ENCODE results near the gene MACROD2. TPM values are rescaled to one million over a fixed set of nuclear protein-coding genes. Genes with fewer than 3 reads are reported as not detected.

The MACROD2 gene
- total RNA-seq, 1 experiment from 2014 or later: 1.4 TPM

DNA sequence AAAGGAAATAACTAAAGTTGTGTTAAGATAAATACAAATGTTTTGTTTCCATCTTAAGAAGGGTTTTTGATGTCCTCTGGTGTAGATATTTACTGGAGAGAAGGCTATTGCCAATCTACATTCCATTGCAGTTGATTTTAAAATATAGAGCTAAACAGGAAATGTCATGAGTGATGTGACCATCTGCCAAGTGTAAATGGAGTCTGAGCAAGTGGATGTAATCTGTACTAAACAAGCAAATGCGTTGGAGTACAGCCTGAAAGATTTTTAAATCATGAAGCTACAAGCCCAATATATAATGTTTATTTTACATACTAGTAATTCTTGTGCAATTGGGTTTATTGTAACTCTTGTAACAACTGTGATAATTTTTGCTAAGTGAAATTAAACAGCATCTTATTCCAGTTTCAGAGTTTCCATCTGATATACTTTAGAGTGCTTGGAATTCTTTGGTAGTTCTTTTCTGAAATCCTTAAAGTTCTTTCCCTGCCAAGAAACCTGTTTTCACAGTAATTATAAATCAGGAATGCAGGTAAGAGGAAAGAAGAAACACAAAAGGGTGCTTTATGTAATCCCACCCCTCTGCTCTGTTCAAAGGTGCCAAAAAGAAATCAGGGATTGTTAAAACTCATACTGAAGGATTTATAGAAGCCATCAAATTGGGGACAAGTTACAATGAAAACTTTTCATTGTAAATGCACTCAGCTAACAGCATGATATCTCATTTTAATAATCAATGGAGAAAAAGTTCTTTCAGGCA lies 389.3 kb downstream of the MACROD2 start:
- CTCF ChIA-PET: no interaction called here
- no peak for DNase-seq (ENCODE audit: low spot score)
- Histone ChIP-seq H3K27me3 (replicated peaks; ENCODE audit: insufficient read depth, low read depth, low read length, poor library complexity) (no peaks in the 10 kb centered on the region), H3K27ac (ENCODE audit: low read depth, low read length, poor library complexity, severe bottlenecking) (no peak overlapping the region), H3K4me1 (ENCODE audit: insufficient read depth, low read length, poor library complexity, severe bottlenecking) (no peaks in the 10 kb centered on the region), H3K36me3 (ENCODE audit: insufficient read depth, low read length, poor library complexity, severe bottlenecking) (no peaks in the 10 kb centered on the region), H3K4me3 (ENCODE audit: low read depth, low read length, poor library complexity, severe bottlenecking) (no peak overlapping the region), H3K9me3 (ENCODE audit: low read depth, low read length, poor library complexity, severe bottlenecking) (peaks cover 3% of the 10 kb centered on the region)
- TF ChIP-seq EZH2 (IDR thresholded peaks at IDR 0.05; ENCODE audit: borderline replicate concordance, low read depth, low read length, poor library complexity, severe bottlenecking): no peak
- TF ChIP-seq, protein P1, sequence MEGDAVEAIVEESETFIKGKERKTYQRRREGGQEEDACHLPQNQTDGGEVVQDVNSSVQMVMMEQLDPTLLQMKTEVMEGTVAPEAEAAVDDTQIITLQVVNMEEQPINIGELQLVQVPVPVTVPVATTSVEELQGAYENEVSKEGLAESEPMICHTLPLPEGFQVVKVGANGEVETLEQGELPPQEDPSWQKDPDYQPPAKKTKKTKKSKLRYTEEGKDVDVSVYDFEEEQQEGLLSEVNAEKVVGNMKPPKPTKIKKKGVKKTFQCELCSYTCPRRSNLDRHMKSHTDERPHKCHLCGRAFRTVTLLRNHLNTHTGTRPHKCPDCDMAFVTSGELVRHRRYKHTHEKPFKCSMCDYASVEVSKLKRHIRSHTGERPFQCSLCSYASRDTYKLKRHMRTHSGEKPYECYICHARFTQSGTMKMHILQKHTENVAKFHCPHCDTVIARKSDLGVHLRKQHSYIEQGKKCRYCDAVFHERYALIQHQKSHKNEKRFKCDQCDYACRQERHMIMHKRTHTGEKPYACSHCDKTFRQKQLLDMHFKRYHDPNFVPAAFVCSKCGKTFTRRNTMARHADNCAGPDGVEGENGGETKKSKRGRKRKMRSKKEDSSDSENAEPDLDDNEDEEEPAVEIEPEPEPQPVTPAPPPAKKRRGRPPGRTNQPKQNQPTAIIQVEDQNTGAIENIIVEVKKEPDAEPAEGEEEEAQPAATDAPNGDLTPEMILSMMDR (conservative IDR thresholded peaks at IDR 0.05; ENCODE audit: low read depth, low read length): no peak
- intact Hi-C loops (cut with micrococcal nuclease; ENCODE audit: unreplicated experiment): no loop called here
- no TSS peak for BruUV-seq (replicated peaks)
- POLR2A ChIA-PET (ENCODE audit: low non-redundant PET): no interaction called here

DNA sequence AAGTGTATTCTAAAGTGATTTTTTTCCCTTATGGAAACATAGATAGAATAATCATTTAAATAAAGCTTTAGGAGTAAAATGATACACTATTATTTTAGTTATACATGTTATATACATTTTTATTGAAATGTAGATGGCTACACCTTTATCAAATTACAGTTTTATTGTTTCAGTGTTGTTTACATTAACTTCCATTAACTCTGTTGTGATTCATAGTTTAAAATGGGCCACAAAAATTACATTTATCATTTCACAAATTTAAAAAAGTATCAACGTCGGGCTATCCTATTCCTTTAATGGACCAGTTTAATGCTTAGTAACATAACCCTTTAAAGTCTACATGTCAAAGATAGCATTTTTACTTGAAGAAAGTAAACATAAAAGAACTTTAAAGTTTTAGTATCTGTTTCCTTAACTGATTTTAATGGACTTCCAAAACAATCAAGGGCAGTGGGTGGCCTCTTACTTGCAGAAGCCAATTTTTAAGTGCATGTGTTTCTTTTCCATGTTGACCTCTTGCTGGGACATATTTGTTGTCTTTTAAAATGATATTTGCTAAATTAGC lies 389.9 kb downstream of the MACROD2 start:
- no peaks in the 10 kb centered on the region for H3K4me1 ChIP-seq (ENCODE audit: insufficient read depth, low read length, poor library complexity, severe bottlenecking)
- intact Hi-C loops (cut with micrococcal nuclease; ENCODE audit: unreplicated experiment): no loop called here
- no peak for DNase-seq (ENCODE audit: low spot score)
- no peaks in the 10 kb centered on the region for H3K27me3 ChIP-seq (replicated peaks; ENCODE audit: insufficient read depth, low read depth, low read length, poor library complexity)
- H3K27ac ChIP-seq (ENCODE audit: low read depth, low read length, poor library complexity, severe bottlenecking): no peak overlapping the region
- no peak overlapping the region for H3K4me3 ChIP-seq (ENCODE audit: low read depth, low read length, poor library complexity, severe bottlenecking)
- TF ChIP-seq, protein P1 (conservative IDR thresholded peaks at IDR 0.05; ENCODE audit: low read depth, low read length): no peak
- TF ChIP-seq EZH2 (IDR thresholded peaks at IDR 0.05; ENCODE audit: borderline replicate concordance, low read depth, low read length, poor library complexity, severe bottlenecking): no peak
- H3K9me3 ChIP-seq (ENCODE audit: low read depth, low read length, poor library complexity, severe bottlenecking): peaks cover 3% of the 10 kb centered on the region
- CTCF ChIA-PET: no interaction called here
- no TSS peak for BruUV-seq (replicated peaks)
- H3K36me3 ChIP-seq (ENCODE audit: insufficient read depth, low read length, poor library complexity, severe bottlenecking): no peaks in the 10 kb centered on the region
- POLR2A ChIA-PET (ENCODE audit: low non-redundant PET): no interaction called here

DNA sequence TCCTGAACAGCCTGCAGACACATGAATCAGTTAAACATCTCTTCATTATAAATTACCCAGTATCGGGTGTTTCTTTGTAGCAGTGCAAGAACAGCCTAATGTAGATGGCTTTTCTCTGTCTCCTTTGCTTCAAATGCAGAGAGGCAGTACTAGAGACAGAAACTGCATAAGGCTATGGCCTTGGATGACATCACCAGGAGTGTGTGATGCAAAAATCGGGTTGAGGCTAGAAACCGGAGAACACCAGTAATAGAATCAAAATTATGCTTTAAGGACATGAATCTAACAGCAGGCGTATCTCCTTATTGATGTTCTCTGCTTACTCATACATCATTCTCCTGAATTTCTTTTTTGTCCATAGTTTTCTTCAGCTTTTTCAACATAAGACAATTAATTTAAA lies 391.4 kb downstream of the MACROD2 start:
- Histone ChIP-seq H3K4me3 (ENCODE audit: low read depth, low read length, poor library complexity, severe bottlenecking) (no peak overlapping the region), H3K4me1 (ENCODE audit: insufficient read depth, low read length, poor library complexity, severe bottlenecking) (no peaks in the 10 kb centered on the region), H3K27me3 (replicated peaks; ENCODE audit: insufficient read depth, low read depth, low read length, poor library complexity) (no peaks in the 10 kb centered on the region), H3K27ac (ENCODE audit: low read depth, low read length, poor library complexity, severe bottlenecking) (no peak overlapping the region), H3K9me3 (ENCODE audit: low read depth, low read length, poor library complexity, severe bottlenecking) (peaks cover 3% of the 10 kb centered on the region), H3K36me3 (ENCODE audit: insufficient read depth, low read length, poor library complexity, severe bottlenecking) (no peaks in the 10 kb centered on the region)
- TF ChIP-seq, protein P1 (conservative IDR thresholded peaks at IDR 0.05; ENCODE audit: low read depth, low read length): no peak
- TF ChIP-seq EZH2 (IDR thresholded peaks at IDR 0.05; ENCODE audit: borderline replicate concordance, low read depth, low read length, poor library complexity, severe bottlenecking): no peak
- POLR2A ChIA-PET (ENCODE audit: low non-redundant PET): no interaction called here
- no TSS peak for BruUV-seq (replicated peaks)
- intact Hi-C loops (cut with micrococcal nuclease; ENCODE audit: unreplicated experiment): no loop called here
- no peak for DNase-seq (ENCODE audit: low spot score)
- CTCF ChIA-PET: no interaction called here
